Measurements from ENCODE around the gene USP36.
"Not testable (repeated sequence)": the region's sequence is repeated elsewhere in the genome, so short reads cannot be mapped to it uniquely, and the experiment has no call there.

USP36 gene

GRCh38 chr17:78794399-78794798, 46.2 kb downstream of the USP36 start:
- in situ Hi-C loops (cut with MboI; ENCODE audit: low sequenced_read_pairs) = no loop called here

GRCh38 chr17:78793968-78794367, 46.6 kb downstream of the USP36 start:
- in situ Hi-C loops (cut with MboI; ENCODE audit: low sequenced_read_pairs) = no loop called here

GRCh38 chr17:78793415-78793814, 47.2 kb downstream of the USP36 start:
- in situ Hi-C loops (cut with MboI; ENCODE audit: low sequenced_read_pairs) = no loop called here

DNA sequence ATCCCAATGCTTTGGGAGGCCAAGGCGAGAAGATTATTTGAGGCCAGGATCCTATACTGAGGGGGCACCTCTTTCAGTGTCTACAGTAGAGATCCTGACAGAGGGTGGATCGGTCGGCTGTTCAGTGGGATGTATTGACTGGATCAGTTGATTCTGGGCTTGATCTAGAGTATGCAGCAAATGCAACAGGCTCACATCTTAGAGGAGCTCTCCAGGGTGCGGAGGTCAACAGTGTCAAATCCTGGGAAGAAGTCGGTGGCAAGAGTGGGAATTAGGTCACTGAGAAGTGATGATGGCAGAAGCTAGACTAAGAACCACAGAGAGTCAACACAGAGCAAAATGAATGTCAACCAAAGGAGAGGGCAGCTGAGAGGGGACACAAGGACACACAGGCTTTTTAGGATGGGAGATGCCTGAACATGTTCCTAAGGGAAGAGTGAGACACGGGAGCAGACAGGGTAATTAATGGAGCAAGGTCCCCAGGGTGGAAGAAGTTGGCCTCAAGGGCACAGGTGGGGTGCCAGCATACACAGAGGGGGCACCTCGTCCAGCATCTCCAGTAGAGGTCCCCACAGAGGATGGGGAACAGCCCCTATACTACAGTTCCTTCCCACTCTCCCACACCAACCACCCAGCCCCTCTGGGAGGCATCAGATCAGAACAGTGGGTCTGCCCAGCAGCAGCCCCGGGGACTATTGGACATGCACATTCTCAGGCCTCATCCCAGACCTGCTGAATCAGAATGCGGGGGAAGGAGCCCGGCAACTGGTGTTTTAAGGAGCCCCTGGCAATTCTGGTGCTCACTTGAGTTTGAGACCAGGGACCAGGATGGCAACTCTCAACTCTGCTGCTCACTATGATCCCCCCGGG, 48.5 kb downstream of the USP36 start:
- in situ Hi-C loops (cut with MboI; ENCODE audit: low sequenced_read_pairs) = no loop called here

- in situ Hi-C loops (cut with MboI; ENCODE audit: low sequenced_read_pairs) = no loop called here
Measured at GRCh38 chr17:78790552-78790951, 50.1 kb downstream of the USP36 start.

GRCh38 chr17:78789663-78790181, 50.9 kb downstream of the USP36 start:
- in situ Hi-C loops (cut with MboI; ENCODE audit: low sequenced_read_pairs) = no loop called here

DNA sequence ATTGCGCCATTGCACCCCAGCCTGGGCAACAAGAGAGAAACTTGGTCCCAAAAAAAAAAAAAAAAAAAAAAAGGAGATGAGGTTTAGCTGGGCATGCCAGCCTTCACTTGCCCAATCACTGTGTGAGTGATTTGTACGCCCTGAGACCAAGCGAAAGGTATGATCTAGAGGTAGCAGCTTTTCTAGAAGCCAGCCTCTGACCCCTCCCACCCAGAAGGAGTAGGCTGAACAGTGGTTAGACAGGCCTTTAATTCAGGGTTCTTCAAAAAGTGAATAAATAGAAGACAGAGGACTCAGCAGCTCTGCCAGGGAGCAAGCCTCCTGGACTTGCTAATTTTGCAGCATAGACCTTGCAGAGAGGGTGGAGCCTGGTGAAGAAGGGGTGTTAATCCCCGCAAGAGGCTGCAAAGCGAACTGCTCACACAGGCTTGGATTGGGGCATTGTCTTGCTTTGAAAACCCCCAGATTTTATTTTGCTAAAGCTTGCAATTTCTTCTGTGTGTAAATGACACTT, 51.4 kb downstream of the USP36 start:
- in situ Hi-C loops (cut with MboI; ENCODE audit: low sequenced_read_pairs) = no loop called here

- in situ Hi-C loops (cut with MboI; ENCODE audit: low sequenced_read_pairs) = no loop called here
Measured at GRCh38 chr17:78788451-78788850, 52.2 kb downstream of the USP36 start.

DNA sequence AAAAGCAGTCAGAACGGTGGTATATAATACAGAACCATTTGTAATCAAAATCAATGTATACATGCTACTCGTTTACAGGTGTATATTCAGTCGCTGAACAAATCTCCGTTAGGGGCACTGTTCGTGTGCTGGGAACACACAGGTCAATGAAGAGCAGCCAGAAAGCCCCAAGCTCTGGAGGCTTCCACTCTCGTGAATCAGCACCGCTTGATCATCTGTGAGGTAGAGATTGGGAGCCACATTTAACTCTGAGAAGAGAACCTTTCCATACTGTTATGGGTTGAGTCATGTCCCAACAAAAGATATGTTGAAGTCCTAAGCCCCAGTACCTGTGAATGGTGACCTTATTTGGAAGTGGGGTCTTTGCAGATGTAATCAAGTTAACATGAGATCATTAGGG, 53.2 kb downstream of the USP36 start:
- in situ Hi-C loops (cut with MboI; ENCODE audit: low sequenced_read_pairs) = no loop called here

- in situ Hi-C loops (cut with MboI; ENCODE audit: low sequenced_read_pairs) = no loop called here
Measured at GRCh38 chr17:78785663-78786057, 55.0 kb downstream of the USP36 start.

DNA sequence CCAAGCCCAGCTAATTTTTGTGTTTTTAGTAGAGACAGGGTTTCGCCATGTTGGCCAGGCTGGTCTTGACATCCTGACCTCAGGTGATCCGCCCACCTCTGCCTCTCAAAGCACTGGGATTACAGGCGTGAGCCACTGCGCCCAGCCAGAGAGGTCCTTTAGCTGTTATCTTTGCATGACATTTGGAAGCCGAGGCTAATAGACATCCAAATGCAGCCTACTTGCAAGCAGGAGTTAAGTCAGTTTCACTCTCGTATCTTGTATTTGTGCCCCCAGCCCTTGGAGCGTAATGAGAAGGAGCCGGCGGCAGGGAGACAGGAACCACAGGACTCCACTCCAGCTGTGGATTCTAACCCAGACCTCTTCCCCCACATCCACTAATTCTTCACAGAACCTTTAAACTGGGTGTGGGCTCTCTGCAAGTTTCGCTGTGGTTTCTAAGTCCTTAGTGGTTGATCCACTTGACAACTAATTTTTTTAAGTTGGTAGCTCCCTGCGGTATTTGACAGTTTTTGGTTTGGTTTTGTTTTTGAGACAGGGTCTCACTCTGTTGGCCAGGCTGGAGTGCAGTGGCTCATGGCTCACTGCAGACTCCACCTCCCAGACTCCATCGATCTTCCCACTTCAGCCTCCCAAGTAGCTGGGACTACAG, 55.5 kb downstream of the USP36 start:
- in situ Hi-C loops (cut with MboI; ENCODE audit: low sequenced_read_pairs) = no loop called here

DNA sequence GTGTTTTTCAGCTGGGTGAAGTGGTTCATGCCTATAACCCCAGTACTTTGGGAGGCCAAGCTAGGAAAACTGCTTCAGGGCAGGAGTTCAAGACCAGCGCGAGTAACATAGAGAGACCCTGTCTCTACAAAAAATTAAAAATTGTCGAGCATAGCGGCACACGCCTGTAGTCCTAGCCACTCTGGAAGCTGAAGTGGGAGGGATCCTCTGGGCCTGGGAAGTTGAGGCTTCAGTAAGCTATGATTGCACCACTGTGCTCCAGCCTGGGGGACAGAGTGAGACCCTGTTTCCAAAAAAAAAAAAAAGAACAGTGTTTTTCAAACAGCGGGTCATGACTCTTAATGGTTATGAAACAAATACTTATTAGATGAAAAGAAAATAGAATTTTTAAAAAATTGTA, 56.3 kb downstream of the USP36 start:
- in situ Hi-C loops (cut with MboI; ENCODE audit: low sequenced_read_pairs) = no loop called here

DNA sequence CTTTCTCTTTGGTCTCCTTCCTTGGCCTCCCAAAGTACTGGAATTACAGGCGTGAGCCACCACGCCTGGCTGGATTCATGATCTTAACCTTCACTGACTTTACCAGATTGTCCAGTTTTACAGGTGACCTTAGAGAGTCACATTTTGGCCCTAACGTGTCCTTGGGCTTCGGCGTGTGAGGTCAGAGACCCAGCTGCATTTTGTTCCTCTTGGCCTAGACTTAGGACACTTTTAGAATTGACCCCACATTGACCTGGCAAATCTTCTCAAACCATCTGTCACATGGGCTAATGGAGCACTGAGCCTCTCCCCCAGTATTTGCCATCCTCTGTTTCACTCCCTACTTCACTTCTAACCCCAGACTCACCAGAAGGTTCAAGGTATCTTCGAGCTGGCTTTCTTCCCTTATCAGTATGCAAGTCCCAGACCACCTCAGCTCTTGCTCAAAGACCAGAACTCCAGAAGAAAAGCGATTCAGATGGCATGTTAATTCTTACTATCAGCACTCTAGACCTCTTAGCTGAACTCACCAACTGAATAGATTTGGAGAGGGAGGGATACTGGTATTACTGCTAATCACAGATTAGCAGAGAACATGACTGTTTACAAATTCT, 56.8 kb downstream of the USP36 start:
- in situ Hi-C loops (cut with MboI; ENCODE audit: low sequenced_read_pairs) = no loop called here

DNA sequence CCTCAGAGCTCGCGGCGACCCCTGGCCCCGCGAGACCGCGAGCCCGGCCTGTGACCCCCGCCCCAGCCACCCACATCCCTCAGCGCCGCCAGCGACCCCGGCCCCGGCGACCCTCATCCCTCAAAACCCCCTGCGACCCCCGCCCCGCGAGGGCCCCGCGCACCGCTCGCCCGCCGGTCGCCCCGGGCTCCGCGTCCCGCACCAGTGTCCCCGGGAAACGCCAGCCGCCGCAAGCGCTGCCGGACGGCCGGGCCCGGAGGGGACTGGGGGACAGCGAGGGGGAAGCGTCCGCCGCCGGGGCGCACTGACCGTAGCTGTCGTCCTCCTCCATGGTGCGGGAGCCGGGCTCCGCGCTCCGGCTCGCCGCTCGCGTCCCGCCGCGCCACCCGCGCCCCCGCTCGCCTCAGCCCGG, 58.7 kb downstream of the USP36 start, which contains the start of gene CYTH1:
Gene CYTH1 (minus strand): TSS at position 381 of the 412 bp plus-strand sequence. CDS start 50 bp downstream, at position 331.
- in situ Hi-C loops (cut with MboI; ENCODE audit: low sequenced_read_pairs) = no loop called here

DNA sequence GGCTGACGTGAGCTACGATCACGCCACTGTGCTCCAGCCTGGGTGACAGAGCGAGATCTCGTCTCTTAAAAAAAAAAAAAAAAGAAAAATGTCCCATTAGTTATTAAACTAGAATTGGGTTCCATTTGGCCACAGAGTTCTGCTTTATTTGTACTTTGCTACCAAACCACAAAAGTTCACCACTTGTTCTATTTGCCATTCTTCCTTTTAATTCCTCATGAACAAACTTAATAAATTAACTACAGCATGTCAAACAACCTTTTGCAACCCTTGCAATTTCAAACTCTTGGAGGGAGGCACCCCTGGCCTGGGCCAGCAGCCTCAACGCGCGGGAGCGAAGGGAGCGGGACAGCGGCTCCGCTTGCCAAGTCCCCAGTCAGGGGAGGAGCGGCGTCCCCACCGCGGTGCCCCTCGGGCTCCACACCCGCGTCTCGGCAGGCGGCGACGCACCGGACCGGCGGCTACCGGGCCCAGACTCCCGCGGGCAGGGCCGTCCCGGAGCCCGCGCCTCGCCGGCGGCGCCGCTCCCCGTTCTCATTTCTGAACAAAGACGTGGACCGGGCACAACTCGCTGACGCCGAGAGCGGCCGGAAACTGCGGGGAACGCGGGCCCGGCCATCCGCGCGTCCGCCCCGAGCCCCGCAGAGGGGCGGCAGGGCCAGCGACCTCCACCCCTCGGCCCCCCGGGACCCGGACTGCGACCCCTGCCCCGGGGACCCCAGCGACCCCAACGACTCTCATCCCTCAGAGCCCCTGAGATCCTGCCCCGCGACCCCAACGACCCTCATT, 59.3 kb downstream of the USP36 start:
- in situ Hi-C loops (cut with MboI; ENCODE audit: low sequenced_read_pairs) = no loop called here

DNA sequence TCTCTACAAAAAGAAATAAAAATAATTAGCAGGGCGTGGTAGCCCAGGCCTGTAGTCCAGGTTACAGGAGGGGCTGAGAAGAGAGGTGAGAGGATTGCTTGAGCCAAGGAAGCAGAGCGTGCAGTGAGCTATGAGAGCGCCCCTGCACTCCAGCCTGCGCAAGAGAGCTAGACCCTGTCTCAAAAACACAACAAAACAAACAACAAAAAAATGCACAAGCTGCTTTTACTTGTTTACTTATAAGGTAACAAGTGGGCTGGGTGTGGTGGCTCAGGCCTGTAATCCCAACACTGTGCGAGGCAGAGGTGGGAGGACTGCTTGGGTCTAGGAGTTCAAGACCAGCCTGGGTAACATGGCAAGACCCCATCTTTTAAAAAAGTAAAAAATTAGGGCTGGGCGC, 60.3 kb downstream of the USP36 start:
- in situ Hi-C loops (cut with MboI; ENCODE audit: low sequenced_read_pairs) = no loop called here

GRCh38 chr17:78779850-78780249, 60.8 kb downstream of the USP36 start:
- in situ Hi-C loops (cut with MboI; ENCODE audit: low sequenced_read_pairs) = no loop called here

DNA sequence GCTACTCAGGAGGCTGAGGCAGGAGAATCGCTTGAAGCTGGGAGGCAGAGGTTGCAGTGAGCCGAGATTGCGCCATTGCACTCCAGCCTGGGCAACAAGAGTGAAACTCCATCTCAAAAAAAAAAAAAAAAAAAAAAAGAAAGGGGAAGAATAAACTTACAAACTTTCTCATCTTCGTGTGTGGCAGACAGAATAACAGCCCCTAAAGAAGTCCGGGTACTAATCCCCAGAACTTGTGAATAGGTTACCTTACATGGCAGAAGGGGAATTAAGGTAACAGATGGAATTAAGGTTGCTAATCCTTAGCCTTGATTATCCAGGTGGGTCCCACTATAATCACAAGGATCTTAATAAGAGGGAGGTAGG, 61.3 kb downstream of the USP36 start:
- in situ Hi-C loops (cut with MboI; ENCODE audit: low sequenced_read_pairs) = not testable (repeated sequence)

DNA sequence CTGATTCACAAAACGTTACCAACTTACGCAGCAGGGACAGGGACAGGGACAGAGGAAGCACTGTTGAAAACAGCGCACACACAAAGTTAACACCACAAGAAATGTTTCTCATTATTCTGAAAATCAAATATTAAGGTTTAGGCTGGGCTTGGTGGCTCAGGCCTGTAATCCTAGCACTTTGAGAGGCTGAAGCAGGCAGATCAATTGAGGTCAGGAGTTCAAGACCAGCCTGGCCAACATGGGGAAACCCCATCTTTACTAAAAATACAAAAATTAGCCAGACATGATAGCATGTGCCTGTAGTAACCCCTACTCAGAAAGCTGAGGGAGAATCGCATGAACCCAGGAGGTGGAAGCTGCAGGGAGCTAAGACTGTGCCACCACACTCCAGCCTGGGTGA, 62.7 kb downstream of the USP36 start:
- in situ Hi-C loops (cut with MboI; ENCODE audit: low sequenced_read_pairs) = no loop called here

DNA sequence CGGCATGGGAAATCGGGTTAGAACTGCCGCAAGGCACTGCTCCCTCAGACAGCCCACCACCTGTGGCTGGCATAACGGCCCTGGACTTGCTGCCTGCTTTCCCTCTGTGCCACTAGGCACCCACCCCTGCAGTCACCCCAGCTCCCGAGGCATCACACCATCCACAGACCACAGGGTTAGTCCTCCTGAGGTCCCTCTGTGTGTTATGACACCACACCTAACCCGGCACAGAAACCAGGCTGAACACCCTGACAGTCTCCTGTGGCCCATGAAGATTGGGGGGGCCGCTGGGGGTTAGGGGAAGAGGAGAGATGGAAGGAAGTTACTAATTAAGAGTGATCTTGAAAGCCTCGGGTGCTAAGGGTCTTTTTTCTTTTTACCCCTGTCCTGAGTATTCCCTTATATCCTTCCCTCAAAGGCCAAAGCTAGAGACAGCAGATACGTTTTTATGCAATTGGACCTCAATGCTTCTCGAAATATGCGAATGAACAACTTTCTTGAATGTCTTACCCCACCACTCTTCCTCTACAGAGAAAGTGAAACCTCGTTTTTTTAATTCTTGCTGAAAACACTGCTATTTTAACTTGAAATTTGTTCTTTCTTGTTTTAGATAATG, 65.5 kb downstream of the USP36 start:
- in situ Hi-C loops (cut with MboI; ENCODE audit: low sequenced_read_pairs) = no loop called here
